GM18861 (cell line): ENCODE results near the gene LRRK1.
A peak's percentile ranks its signal among the peaks of the same experiment; 100 is the strongest.

Source experiments
- ATAC-seq: cut with Tn5 transposase; IDR thresholded peaks from one replicate; pipeline ENCODE4 v1.9.1; 2021; ENCODE audit not compliant: unreplicated experiment

Gene LRRK1

DNA sequence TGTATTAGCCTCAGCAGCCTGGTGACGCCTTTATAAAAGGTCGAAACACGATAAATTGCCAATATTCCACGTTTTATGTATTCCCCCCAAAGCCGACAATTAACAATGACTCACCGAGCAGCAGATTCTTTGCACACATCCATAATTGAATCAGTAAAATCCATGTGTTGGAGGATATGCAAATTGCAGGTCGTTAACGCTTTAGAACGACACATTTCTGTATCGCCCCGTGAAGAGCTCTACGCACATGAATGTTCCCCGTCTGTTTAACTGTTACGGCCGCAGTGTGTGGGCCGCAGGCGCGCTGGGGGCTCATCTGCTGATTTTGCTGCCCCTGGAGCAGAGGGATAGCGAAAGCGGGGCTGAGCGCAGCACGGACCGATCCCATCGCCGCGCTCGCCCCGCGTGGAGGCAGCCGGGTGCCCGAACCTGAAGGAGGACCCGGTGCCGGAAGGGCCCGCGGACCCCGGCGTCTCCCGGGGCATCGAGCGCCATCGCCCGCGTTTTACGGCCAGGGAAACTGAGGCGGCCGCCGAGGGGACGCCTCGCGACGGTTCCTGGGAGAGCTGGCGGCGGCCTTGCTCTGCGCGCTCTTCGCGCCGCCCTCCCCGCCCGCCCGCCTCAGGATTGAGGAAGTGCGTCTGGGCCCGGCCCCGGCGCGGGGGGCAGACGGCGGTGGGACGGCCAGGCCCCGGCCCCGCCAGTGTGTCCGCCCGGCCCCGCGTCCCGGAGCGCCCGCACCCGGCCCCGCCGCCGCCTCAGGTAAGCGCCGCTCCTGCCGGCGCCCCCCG is at the start of gene LRRK1:
Gene LRRK1, plus strand, starts transcription at position 668 of the 791 bp plus-strand sequence. CDS start 5,276 bp downstream, outside the sequence.
- no peak for ATAC-seq

DNA sequence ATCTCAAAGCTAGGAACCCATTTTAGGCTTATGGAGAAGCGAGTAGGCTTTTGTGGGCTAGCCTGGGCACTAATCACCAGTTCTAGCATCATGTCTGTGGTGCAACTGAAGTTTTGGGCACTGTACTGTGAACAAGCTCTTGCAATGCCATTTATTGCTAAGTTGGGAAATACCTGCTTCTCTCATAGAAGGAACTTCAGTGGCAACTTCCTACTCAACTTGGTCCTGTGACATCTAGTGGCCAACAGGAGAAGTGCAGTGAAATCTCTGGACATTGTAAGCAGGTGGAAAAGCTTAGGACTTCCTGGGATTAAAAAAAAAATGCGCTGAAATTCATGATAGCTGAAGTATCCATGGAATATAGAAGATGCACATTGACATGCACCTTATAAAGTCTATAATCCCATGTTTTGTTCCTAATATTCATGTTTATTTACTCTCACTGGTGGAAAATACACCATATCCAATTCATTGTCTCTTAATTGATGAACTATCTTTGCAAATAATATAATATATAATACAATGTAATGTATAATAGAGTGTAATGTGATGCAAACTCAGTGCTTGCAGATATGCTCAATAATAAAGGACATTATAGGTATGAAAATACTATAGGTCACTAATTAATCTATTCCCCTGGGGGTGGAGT is 46.0 kb upstream of the LRRK1 start:
- ATAC-seq, result peak; percentile 49

DNA sequence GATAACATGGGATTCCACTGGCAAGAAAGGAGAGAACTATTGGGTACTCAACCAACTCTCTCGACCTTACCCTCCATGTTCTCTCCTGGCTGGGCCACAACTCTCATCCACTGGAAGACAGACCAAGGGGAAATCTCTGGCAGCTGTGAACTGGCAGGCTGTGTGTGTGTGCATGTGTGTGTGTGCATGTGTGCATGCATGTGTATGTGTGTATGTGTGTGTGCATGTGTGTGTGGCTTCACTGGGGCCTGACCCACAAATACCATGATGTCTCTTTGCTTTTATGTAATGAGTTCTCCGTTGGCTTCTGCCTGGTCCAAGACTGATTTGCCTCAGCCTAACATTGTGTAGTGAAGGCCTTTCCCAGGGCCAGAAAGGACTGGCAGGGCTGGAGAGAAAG is 43.7 kb upstream of the LRRK1 start:
- ATAC-seq, result no peak

GRCh38 chr15:100875976-100876375 is 43.2 kb upstream of the LRRK1 start:
- ATAC-seq, result no peak

DNA sequence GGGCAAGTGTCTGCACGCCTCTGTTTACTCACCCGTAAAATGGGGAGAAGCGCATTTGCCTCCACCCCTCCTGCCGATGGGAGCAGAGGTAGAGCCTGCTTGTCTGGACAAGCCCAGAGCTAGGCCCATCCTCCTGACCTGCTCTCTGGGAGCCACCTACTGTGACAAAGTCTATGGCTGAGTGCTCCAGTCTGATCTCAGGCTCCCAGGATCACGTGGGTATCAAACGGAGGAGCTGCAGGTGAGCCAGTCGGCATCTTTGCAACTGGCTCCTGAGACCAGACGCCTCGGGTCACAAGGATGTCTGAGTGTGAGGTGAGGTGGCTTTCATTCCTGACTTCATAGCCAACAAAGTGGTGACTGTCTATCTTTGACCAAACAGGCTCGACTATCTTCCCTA is 41.6 kb upstream of the LRRK1 start:
- ATAC-seq, result no peak

DNA sequence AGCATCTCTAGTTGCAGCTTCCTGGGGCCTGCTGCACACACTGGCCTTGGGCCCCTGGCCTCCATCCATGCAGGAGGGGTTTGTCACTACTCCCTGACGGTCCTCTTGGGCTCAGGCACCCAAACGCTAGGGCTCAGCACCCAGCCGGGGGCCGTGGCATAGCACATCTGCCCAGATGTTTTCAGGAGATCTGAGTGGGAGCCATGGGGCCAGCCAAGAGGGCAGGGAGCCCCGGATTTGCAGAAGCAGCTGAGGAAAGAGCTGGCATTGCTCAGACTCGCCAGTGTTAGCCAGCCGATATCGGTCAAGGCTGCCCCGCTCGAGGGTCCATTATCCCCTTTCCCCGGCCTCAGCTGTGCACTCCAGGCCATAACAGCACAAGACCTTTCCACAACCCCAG is 41.0 kb upstream of the LRRK1 start:
- ATAC-seq, result no peak

- ATAC-seq, result no peak
Observed at GRCh38 chr15:100878648-100879047, 40.5 kb upstream of the LRRK1 start.

- ATAC-seq, result no peak
Observed at GRCh38 chr15:100879061-100879463, 40.1 kb upstream of the LRRK1 start.

DNA sequence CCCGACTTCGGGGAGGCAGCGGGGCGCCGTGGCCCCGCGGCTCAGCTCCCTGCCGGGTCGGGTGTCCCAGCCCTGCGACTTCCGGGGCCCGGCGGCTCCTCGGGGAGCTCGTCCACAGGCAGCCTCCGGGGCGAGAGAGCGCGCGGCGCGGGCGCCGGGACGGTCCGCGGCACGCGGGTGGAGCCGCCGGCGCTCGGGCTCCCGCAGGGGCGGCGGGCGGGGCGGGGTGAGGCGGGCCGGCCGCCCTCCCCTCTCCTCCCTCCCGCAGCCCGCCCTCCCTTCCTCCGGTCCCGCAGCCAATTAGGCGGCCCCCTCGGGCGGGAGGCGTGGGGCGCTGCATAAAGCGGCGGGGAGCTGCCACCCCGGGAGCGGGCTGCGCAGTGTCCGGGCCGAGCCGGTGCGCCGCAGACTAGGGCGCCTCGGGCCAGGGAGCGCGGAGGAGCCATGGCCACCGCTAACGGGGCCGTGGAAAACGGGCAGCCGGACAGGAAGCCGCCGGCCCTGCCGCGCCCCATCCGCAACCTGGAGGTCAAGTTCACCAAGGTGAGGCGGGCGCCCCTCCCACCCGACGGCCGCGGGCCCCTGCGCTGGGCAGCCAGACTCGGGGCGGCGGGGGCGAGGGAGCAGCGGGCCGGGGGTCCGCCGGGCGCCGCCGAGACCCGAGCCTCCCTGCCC is 39.6 kb upstream of the LRRK1 start, which contains the start of gene ALDH1A3:
Gene ALDH1A3, plus strand, starts transcription at position 368 of the 675 bp plus-strand sequence. Its CDS starts 77 bp downstream, at position 445.
- ATAC-seq, result no peak

GRCh38 chr15:100880139-100880896 is 38.8 kb upstream of the LRRK1 start:
- ATAC-seq, result no peak

GRCh38 chr15:100880897-100881242 is 38.3 kb upstream of the LRRK1 start:
- ATAC-seq, result no peak

- no peak for ATAC-seq
Observed at GRCh38 chr15:100881573-100882336, 37.4 kb upstream of the LRRK1 start.

DNA sequence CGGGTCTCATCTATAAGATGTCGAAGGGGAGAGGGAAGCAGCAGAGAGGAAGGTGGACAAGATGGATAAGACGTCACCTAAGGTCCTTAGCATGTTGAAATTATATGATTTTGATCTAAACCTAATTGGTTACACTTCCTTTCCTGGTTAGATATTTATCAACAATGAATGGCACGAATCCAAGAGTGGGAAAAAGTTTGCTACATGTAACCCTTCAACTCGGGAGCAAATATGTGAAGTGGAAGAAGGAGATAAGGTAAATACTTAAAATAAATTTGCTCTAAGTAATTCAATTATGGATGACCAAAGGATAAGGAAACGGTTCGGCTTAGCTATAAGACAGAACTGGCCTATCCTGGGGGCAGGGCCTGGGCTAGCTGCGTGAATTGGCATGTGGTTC is 34.0 kb upstream of the LRRK1 start:
- ATAC-seq, result no peak

- no peak for ATAC-seq
Observed at GRCh38 chr15:100885811-100886210, 33.3 kb upstream of the LRRK1 start.

DNA sequence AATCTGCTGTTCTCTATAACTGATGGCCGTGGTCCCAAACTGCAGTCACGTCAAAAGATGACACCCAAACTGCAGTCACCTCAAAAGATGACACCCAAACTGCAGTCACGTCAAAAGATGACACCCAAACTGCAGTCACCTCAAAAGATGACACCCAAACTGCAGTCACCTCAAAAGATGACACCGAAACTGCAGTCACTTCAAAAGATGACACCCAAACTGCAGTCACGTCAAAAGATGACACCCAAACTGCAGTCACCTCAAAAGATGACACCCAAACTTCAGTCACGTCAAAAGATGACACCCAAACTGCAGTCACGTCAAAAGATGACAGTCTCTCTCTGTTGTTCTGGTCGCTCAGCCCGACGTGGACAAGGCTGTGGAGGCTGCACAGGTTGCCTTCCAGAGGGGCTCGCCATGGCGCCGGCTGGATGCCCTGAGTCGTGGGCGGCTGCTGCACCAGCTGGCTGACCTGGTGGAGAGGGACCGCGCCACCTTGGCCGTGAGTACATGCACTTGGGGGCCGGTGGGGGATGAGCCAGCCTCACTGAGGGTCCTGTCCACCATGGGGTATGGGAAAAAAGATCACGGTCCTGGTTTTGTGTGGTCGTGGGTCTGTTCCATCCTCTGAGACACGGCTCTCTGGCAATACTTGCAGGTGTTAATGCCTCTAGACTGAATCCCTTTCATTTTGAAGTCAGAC is 31.8 kb upstream of the LRRK1 start:
- ATAC-seq, result no peak

- ATAC-seq, result no peak
Observed at GRCh38 chr15:100889385-100890050, 29.6 kb upstream of the LRRK1 start.

DNA sequence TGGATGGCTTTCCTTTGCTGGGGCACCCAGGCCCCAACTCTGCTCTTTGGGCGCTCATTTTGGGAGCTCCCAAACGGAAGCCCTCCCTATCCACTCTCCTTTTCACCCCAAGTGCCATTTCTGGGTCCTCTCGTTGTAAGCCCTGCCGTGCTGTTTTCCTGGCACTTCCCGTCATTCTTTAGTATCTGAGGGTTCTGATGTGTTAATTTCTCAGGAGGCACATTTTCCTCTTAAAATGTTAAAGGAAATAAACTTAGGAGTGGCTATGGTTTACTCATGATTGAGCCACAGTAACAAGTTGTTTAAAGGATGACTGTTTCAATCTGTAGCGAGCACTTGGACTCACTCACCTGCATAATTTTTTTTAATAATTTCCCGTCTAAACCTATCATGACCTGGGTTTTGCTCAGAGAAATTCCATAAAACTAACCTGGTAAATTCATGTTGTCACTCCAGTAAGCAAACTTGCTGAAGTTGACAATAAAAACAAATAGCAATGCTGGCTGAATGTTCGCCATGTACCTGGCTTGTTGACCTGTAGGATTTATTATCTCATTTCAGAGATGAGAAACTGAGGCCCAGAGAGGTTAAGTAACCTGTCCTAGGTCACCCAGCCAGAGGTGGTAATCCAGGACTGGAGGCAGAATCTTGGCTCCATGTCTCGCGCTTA is 29.0 kb upstream of the LRRK1 start:
- no peak for ATAC-seq

- no peak for ATAC-seq
Observed at GRCh38 chr15:100890850-100891249, 28.3 kb upstream of the LRRK1 start.
